Endometrial microvascular endothelial cells (primary cell): ENCODE measurements around the gene MTUS2. TPM values are rescaled to one million over a fixed set of nuclear protein-coding genes. Genes with fewer than 3 reads are reported as not detected.

Source experiments
- in situ Hi-C: cut with HindIII; loops from 2 replicates; pipeline ENCODE4 v1.10.0; 2017; ENCODE audit warnings: low sequenced_read_pairs, low pct_unique_long_range_greater_than_20kb; ENCODE audit errors: inconsistent ontology term
- total RNA-seq: library from RNA; depleted of rRNA; stranded (reverse); fragments of >200 nt; gene quantifications from one replicate; pipeline ENCODE4 v1.2.3, GENCODE V29; 2015; ENCODE audit errors: inconsistent ontology term

Gene MTUS2
- not detected for total RNA-seq

DNA sequence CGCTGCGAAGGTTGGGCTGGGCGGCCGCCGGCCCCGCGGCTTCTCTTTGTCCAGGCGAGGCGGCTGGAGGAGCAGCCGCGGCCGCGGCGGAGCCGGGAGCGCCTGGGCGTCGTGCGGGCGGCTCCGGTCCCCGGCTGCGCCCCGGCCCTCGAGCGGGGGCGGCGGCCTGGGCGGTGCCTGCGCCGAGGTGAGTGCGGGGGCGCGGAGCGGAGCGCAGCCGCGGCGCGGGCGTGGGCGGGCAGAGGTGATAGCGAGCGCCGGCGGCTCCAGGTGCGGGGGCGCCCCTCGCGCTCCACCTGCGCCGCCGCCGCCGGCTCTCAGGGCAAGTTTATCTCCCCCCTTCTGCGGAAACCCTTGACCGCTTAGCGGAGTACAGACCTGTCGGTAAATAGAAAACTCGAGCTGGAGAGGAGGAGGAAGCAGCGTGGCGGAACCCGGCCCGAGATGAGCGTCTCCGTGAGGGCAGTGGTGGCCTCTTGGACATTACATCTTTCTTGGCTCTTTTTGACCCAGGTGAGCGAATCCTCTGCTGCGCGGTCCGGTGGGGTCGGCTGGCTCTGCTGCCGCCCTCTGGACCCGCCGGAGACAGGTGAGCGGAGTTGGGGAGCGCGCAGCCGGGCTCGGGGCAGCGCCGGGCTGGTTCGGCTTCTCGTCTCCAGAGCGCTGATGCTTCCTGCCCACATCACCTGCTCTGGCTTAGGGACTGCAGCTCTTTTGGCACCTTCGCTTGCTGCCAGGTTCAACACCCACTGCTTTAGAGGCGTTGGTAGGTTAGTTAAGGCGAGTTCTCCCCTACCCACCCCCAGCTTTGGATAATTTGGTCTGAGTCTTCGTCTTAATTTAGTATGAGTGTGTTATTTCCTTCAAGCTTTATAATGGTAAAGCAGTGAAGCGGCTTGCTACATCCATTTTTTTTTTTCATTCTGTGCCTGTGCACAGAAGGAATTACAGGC, at the start of gene MTUS2:
Gene MTUS2 (plus strand): TSS at position 241 of the 953 bp plus-strand sequence.
- in situ Hi-C loops: no loop called here

DNA sequence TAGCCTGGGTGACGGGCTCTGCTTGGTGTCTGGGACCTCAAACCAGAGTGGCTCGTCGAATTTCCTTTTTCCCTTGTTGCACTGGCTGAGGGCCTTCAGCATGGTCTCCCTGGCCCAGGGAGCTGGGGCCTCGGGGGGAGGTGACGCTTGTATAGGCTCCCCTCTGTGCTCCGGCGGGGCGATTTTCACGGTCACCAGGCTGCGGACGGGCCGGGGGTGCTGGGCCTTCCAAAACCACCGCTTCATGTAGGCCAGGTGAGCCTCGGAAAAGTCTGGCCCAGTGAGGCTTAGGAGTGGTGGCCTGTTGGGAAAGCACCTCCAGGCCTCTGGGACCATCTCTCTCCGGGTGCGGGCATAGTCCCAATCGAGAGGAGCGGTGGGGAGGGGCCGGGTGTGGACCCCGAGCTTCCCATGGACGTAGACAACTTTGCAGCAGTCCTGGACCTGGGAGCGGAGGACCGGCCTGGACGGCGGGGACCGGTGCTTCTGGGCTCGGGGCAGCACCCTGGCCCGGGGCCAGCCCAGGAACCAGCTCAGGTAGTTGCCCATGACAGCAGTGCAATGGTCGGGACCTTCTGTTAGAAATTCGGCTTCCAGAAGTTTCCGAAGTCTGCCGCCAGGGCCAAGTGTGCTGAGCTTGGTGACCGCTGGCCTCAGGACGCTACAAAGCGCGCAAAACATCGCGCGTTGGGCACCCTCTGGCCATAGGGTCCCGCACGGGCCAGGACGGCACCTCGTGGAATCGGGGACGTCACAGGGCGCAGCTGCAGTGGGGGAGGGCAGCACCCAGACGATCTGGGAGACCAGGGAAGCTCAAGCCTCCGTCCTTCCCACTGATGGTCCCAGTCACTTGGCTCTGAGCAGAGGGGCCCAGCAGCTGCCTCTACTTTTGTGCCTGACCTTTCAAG, 41.6 kb upstream of the MTUS2 start:
- in situ Hi-C loops: no loop called here

DNA sequence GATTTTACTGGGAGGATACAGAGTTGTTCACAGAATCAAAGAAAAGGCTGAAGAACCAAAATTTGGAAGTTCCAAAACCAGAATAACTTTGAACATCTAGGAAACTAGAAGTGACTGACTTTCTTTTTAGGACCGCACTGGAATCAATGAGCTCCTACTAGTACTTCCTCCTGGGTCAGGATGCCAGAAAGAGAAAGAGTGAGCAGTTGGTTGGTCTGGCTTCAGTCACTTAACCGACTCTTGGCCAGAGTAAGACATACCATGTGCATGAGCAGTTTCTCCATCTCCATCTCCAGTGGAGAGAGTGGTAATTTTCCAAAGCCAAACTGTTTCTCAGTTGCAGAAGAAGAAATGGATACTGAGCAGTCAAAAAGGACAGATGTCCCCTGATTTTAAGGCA, 27.1 kb upstream of the MTUS2 start:
- in situ Hi-C loops: no loop called here

DNA sequence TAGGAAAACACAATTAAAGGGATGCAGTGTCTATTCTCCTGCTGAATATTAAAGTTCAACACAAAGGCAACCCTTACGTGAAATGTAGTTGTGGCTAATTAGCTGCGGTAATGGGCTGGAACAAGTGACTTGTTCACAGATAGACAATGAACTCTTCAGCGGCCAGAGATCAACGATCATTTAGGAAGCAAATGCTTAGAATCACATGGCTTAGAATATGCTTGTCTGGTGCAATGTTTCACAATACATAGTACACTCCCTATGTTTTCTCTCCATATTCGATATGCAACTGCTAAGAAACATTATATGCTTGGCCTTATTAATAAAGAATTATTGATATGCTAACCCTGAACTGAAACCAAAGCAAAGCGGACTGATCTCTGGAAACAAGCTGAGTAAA, 25.7 kb upstream of the MTUS2 start:
- in situ Hi-C loops: no loop called here

DNA sequence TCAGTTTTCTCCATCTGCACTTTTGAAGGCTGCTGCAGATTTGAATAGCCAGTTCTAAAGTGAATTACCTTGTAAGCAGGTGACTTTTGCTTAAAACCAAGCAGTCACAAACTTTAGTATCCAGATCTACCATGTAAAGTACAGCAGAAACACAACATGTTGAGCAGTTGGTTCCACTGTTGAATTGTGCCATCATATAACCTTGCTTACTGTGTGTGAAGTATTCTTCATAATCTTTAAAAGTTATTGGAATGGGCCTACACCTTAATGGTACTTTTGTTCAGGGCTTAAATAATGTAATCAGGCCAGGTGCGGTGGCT, 23.2 kb upstream of the MTUS2 start:
- in situ Hi-C loops: no loop called here

DNA sequence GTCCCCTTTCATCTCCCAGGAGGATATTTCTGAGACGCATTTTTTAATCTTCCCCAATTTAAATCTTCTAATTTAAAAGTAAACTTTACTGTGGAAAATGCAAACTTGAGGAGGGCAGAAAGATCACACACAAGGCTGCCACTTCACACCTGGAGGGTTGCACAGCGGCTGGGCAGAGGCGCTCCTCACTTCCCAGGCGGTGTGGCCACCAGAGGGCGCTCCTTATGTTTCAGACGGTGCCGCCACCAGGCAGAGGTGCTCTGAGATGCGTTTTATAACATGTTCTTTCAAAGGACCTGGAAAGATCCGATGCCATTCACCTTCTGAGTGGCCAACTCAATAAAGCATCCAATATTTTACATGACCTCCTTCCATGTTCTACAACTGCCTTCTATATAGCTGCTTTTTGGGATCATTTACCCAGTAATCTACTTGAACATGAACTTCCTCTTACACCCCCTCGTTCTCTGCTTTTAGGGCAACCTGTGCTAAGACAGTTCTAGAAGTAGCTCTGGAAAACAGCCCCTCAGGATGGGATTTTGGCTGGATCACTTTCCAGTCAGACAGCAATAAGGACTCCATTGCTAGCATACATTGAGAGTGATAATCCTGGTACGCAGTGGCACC, 14.8 kb upstream of the MTUS2 start:
- in situ Hi-C loops: no loop called here

DNA sequence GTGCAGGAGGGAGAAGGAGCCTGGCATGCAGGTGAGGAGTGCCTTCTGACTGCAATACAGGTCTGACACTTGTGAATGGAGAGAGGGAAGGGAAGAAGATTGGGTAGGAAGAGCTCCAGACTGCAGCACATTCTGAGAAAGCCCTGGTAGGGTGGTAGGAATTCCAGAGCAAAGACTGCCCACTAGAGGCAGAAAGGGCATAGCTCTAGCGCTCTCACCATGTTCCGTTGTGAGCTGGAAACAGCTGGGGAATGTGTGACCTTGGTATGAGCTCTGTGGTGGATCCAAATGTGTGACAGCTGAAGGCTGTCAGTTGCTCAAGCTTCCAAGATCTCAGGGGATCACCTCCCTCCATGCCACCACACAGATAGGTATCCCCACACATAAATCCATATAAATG, 2.9 kb upstream of the MTUS2 start:
- in situ Hi-C loops: no loop called here

DNA sequence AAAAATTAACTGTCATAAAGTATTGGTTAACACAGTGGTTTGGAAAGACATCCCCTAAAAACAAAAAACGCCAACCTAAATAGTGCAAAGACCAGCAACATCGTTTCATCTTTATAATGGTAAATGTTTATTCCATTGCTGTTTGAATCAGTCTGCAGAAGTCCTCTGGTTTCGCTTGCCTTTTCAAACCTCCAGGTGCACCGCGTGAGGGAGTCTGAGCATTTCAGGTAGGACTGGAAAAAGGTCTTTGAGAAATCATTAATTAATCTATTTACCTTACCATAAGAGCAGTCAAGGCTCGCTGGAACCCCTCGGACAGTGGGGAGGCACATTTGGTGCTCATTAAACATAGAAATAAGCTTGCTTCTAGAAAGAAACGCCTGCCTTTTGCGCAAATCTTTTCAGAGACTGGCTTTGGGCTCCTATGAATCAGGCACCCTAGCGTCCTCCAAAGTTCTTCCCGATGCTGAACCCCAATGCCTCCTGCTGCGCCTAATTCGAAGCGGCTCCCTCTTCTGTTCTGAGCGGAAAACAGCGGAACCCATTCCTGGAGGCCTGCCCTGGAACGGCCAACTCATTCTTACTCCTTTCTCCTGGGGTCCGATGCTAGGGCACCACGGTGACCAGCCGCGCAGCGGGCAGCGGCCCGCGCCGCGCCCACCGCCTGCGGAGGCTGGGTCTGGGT, 951 bp upstream of the MTUS2 start:
- in situ Hi-C loops: no loop called here

DNA sequence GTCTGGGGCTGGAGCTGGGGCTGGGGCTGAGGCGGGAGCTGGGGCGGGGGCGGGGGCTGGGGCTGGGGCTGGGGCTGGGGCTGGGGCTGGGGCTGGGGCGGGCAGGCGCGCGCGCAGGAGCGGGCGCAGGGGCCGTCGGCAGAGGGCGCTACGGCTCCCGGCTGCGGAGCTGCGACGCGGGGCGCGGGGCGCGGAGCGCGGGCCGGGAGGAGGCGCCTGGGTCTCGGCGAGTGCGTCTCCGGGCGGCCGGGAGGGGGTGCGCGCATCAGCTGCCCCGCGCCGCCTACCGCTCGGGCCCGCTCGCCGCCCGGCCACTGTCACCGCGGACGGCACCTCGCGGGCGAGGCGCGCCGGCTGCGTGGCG, 422 bp upstream of the MTUS2 start:
- in situ Hi-C loops: no loop called here

DNA sequence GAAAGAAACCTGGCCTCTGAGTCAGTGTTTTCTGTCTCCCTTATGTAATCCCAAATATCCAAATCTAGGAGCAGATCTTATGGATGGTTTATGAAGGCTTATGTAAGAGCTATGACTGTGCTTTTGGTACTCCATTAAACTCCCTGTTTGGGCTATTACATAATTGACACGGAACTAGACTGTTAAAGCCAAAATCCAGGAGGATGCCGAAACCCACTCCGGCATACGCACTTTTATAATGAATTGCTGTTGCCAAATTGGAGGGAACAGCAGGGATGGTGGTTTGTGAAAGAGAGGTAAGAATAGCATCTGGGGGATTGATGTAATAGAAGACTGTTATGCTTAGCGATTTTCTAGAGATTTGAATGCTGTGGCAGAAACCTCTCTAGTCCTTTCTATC, 2.0 kb downstream of the MTUS2 start:
- in situ Hi-C loops: no loop called here

DNA sequence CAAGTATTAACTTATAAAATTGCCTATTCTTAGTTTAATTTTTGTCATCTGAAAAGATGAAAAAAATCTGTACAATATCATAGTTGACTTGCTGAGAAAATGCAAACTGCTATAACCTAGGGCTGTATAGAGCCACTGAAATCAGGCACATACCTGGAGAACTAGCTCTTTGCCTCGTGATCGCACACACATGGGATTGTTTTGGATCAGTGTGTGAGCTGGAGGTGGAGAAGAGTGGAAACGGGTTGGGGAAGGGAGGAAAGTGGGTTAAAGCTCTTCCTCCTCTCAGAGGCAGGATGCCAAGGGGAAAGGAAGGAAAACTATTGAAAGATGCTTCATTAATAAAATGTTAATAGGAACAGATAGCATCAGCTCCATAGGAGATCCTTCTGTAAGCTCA, 2.7 kb downstream of the MTUS2 start:
- in situ Hi-C loops: no loop called here

DNA sequence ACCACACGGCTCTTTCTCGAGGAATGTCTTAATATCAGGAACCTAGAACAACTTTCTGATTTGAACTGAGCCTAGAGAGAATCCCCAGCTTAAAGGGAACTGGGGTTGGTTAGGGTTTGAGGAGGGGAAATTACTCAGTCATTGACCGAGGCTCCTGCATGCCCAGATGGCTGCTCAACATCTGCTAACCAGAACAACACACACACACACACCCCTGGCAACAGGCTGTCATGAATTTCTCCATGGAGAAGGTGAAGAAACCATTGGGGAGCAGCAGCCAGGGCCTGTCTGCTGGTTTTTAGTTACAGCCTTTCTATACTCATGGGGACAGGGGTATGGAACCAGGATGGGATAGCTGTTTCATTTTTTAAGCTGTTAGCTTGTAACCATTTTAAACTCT, 5.2 kb downstream of the MTUS2 start:
- in situ Hi-C loops: no loop called here

DNA sequence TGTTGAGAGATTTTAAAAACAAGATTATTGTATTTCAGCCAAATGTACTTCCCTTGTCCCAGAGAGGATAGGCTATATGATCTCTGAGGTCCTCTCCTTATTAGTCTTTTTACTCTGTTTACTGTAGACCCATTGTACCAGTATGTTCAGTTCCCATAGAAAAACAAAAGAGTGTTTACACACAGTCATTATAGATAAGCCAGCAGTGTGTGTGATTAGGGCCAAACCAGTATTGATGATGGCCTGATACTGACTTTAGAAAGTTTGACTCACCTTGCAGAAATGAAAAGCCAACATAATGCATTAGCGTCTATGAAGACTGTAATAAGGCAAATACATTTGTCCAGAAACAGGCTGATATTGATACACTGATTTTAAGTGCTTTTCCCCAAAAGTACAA, 6.2 kb downstream of the MTUS2 start:
- in situ Hi-C loops: no loop called here

DNA sequence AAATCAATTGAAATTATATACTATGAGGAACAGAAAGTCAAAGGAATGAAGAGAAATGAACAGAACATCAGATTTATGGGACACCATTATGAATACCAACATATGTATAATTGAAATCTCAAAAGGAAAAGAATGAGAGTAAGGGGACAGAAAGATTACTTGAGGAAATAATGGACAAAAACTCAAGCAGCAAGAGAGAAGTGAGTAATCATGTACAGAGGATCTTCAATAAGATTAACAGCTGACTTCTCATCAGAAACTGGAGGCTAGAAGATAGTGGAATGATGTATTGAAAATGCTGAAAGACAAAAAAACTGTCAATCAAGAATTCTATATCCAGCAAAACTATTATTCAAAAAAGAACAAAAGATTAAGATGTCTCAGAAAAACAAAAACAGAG, 10.4 kb downstream of the MTUS2 start:
- in situ Hi-C loops: no loop called here

DNA sequence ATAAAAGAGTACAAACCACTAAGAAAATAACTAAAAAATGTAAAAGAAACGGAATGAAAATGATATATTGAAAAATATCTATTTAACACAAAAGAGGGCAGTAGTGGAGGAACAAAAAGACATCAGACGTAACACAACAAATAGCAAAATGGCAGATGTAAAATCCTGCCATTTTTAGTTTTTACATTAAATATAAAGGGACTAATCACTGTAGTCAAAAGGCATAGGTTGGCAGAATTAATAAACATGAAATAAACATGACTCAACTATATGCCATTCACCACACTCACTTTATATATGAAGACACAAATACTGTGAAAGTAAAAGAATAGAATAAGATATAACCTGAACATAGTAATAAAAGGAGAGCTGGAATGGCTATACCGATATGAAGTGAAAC, 11.0 kb downstream of the MTUS2 start:
- in situ Hi-C loops: no loop called here

DNA sequence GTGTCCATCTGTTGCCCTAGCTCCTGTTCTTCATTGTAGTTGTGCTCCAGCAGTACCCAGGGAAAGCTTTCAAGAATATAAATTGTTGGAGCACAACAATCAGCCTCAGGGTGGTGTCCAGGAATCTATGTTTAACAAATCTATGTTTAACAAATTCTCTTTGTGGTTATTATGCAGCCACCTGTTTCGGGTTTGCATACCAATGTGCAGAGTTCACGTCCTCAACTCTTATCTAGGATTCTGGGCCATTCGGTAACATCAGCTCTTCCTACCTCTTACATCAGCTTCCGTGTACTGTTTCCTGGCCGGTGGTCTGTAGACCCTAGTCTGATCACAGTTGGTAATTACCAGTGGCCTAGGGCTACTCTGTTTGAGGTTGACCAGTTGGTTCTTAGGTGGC, 17.0 kb downstream of the MTUS2 start:
- in situ Hi-C loops: no loop called here

DNA sequence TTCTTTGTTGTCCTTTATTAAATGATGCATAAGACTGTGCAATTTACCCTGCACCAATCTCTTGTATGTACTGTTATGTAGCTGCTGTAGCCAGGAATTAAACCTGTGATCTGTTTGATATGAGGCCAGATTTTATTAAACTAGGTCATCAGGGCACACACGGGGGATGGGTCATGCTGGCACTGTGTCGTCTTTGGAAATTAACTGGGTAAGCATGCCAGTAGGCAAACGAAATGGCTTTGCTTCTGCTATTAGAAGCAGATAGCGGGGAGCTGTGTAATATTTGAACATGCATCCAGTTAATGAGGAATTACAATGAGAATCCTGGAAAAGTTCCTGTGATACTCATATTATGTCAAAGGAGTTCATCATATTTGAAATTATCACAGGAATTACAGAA, 23.5 kb downstream of the MTUS2 start:
- in situ Hi-C loops: no loop called here

DNA sequence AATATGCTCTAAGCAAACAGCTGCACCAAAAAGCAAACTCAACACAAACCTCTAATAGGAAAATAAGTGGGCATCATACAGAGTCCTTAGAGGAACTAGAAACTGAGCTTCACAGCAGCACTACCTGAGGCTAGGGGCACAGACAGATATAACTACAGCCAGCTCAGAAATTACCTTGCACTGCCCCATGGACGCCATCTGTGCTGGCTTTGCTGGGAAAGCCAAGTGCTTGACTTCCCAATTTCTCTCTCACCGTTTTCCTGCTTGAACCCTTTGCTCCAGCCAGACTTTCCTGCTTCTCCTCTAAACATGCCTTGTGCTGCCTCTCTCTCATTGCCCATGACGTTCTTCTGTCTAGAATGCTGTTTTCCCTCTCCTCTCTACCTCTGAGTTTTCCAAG, 29.3 kb downstream of the MTUS2 start:
- in situ Hi-C loops: no loop called here

DNA sequence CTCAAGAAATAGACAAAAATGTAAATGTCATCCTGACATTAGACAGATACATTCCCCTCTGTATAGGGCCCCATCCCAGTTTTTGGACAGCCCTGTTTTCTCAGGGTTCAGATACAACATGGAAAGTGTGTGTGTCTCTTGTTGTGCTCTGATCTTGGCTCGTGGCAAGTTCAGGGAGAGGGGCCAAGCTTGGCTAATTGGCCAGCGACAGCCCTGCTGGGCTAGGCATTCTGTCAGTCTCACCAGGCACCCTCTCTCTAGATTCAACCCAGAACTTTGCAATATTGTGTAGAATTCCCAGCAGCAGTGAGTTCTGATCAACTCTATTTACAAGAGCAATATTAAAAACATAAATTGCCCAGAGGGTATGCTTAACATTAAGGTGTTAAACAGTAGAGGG, 30.1 kb downstream of the MTUS2 start:
- in situ Hi-C loops: no loop called here
